Esophagus mucosa (tissue), 1 donor: ENCODE results near the gene USP51. TPM values are rescaled to one million over a fixed set of nuclear protein-coding genes. Genes with fewer than 3 reads are reported as not detected.
"Not testable (repeated sequence)": the region's sequence is repeated elsewhere in the genome, so short reads cannot be mapped to it uniquely, and the experiment has no call there.

Source experiments
- ATAC-seq: fragments of 200-7000 bp; cut with Tn5 transposase; one replicate; pipeline ENCODE4 v1.9.1; 2020
- total RNA-seq: library from RNA; stranded (reverse); gene quantifications from one replicate; pipeline ENCODE4 v1.2.4, GENCODE V29; 2023
- donor health status: DM: yes; HTN: yes; CAD: no.

Gene USP51
- 0.40 TPM for total RNA-seq

DNA sequence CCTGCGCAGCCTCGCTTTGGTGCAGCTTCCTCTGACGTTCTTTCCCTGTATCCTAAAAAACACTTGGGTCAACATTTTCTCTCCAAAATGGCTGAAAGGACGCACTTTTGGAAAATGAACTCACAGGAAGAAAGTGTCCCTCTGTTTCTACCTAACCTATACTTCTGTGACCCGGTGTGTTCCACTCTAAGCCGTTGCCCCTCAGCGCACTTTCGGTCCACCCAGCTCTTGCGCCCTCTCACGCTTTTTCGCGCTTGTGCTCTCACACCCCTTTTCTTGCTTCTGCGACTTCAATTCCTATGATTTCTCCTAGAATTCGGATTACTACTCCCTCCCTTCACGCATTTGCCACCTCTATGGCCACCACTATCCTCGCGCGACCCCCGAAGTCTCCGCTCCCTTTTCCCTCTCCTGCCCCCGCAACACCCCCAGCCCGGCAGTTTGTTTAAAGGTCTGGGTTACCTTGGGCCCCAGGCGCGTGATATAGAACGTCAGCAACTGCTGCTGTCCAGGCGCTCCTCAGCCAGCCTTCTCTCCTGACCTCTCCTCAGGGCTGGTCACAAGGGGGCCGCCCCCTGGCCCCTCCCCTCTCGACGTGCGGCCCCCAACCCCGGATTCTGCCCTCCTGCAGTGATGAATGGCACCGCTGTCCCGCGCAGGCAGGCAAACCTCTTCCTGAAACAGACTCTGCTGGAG lies at the start of gene USP51:
TSS of gene USP51 (minus strand) at position 535 of the 696 bp plus-strand sequence. CDS start 909 bp downstream, outside the sequence.
- peak; percentile 34 for ATAC-seq

DNA sequence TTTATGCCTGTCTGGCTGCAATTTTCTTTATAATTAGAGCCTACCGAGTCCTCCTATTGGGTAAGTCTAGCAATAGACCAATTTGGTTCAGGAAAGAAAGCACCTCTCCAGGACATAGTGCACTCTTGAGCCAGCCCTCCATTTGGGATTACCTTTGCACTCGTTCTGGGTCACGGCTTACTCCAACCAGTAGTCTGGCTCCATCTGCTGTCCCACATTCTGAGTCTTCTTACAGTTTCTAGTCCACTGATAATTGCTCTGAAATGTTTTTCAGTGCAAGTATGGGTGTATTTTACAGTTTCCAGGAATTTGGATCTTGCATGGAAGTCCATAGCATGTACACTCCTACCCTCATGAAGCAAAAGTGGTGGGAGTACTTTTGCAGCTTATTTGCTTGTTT lies 34.8 kb upstream of the USP51 start:
- no peak for ATAC-seq

DNA sequence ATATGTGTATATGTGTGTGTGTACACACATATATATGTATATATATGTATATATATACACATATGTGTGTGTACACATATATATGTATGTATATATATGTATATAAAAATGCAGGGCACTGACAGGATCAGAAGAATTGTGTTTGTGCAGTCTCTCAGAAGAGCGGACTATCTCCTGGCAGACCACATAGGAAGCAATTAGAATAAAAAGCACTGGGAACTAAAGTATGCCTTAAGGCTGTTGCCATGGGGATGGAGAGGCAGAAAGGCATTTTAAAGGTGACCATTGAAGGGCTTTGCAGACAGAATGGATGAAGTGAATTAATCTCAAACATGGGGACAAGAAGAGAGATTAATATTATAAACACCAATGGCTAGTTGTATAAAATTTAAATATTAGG lies 33.7 kb upstream of the USP51 start:
- no peak for ATAC-seq

DNA sequence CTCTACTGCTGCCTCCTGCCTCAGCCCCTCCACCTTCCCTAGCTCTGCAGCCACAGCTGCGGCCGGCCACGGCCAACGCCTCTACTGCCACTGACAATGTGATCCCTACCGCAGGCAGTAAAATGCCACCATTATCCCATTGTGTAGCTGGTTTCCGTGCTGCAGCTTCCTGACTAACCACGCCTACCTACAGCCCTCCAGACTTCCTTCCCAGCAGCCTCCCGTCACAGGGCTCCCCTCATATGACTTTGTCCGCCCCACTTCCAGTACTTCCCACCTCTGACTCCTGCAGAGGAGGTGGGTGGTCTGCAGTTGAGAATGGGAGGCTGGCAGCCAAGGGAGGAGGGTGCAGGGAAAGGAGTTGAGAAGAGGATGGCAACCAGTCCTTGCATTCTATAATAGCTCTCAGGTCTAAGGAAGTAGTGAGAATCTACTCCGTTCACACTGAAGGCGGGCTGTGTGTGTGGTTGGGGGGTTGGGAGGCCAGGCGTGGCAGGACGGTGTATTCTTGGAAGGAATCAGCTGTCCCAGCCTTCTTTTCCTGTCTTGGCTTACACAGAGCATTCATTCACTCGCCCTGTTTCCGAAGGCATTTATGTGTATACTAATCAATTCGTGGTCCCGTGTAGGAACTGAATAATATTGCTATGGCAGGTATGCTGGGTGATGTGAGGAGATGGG lies 33.1 kb upstream of the USP51 start:
- ATAC-seq, result no peak

DNA sequence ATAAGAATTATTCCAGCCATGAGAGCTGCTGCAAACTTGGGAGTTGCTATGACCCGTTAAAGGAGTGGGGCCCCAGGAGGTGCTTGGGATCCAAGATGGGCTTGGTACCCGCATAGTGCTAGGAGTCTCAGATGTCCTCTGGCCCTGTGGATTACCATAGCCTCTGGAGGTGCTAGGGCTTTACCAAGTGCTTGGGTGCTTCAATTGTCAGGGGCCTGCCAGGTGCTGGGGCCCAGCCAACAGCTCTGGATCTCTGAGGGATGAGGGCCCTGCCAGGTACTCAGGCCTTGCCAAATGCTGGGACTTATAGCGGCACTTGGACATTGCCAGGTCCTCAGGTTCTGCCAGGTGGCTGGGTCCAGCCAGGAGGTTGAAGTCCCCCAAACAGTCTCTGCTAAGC lies 32.0 kb upstream of the USP51 start:
- ATAC-seq, result no peak

DNA sequence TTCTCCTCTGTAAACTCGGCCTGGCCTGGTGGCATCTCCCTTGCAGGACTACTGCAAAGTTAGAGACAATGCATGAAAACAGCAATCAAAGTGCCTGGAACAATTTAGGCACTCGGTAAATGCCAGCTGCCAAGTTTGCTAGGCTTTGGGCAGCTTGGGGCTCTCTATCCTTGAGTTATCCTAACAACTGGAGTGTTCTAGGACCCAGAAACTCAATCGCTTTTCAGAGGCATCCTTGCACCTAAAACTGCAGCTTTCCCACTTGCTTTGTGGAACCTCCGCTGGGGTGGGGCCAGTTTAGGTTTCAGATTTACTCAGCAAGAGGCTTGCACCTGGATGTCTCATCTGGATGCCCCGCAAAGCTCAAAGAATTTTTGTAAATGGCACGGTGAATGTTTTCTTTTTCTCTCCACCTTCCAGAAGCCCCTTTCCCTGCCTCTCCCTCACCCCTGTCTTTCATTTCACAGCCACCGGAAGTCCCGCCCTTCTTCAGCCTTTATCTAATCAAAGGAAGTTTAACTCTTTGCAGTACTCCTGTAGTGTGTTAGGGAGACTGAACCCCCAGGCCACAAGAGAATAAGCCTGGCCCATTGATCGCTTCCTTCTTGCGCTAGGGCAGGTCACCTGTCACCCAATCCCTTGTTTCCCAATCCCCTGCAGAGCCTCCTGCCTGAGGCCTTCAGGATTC lies 27.3 kb upstream of the USP51 start:
- not testable (repeated sequence) for ATAC-seq

DNA sequence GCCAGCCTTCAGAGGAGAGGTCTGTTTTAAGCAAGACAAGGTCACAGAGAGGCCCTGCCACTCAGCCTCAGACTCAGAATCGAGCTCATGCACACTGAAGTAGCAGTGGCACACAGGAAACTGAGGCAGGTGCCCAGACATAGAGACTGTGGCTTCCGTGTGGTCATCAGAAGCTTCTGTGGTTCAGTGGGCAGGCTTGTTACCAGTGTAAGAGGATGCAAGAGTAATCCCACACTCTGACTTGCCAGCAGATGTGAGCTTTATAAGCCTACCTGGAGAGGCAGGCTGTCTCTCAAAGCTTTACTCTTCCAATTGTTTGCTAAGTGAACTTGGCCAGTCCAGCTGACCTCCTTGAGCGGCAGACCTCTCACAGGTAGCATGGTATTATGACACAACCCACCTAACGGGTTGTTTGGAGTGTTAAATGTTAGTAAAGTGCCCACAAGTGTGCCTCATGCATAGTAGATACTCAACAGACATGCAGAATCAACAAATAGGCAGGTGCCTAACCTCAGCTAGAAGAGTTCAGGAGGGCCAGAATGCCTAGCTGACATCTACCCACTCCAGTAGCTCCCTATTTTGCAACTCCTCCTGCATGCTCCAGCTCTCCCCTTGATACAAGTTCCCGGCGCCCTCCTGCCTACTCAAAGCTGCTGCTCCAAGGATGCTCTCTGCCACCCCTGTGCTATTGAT lies 23.5 kb upstream of the USP51 start:
- ATAC-seq, result not testable (repeated sequence)

DNA sequence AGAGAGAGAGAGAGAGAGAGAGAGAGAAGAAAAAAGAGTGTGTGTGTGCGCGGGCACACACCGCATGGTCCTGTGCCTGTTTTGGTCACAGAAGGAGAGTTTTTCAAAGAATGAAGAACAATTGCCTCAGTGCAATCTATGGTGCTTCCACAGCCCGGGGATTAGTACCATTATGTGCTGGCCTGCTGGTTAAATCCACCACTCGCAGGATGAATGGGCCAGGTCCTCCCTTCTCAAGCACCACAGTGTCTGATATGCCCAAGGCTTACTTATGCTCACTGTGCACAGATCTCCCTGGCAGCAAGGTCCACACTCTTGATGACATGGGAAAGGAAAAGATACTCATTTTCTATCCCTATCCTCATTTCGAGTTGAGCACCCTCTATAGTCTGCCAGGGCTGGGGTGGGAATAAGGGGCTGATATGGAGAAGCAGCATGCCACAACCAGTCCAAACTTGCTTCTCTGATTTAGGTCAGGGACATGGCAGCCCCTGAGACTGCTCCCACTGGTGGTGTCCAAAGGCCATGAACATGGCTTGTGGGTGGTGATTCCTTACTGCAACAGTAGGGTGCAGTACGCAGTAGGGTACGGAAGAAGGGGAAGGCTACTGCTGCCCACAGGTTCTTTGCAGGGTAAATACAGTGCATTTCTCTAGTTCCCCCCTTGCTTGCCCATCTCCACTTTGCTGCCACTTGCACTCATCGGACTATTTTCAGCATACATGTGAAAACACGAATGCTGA lies 18.9 kb upstream of the USP51 start:
- ATAC-seq, result not testable (repeated sequence)

DNA sequence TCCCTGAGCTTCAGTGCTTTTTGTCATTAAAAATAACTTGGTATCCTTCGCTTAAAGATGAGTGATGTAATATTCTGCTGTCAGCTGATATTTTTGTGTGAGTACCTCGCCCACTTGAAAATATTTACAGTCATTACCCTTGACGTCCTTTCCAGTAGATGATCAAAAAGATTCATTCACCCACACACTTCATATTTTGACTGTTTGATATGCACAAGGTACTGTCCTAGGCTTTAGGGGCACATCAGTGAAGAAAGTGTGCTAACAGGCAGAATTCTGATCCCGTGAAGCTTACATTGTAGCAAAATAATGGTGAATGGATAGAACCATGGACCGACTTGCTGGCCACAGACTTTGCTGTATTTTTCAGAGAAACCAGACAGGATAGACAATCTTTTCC lies 18.1 kb upstream of the USP51 start:
- ATAC-seq, result not testable (repeated sequence)

DNA sequence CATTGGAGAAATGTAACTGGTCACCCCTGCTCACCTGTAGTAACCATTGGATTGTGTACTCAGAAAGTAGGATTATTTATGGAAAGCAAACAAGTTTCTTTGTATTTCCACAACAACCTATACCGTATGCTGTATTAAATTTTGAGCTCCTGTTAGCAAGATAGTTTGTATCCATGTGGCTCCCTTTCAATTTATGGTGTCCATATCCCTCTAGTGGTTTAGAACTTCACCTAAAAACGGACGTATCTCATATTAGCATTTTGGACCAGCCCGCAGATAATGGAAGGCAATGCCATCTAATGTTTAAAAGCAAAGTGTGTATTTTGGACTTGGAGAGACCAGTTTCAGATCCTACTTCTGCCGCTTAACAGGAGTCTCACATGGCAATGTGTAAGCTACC lies 17.4 kb upstream of the USP51 start:
- ATAC-seq, result not testable (repeated sequence)

DNA sequence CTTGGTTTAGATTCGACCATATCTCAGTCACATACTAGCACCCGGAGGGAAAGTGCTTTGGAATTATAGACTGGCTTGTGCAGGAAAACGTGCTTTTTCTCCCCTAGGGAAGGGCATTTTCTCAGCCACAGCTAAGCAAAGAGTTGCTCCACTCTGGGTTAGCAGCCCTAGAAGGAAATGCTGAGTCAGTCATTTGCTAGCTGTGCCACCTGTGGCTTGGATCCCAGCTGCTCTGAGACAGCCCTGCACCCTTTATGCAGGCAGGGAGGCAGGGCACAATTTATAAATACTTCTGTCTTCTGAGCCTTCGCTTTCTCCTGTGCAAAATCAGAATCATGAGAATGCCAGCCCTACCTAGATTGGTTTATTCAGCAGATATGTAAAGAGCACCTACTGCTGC lies 1.3 kb upstream of the USP51 start:
- ATAC-seq, result no peak

DNA sequence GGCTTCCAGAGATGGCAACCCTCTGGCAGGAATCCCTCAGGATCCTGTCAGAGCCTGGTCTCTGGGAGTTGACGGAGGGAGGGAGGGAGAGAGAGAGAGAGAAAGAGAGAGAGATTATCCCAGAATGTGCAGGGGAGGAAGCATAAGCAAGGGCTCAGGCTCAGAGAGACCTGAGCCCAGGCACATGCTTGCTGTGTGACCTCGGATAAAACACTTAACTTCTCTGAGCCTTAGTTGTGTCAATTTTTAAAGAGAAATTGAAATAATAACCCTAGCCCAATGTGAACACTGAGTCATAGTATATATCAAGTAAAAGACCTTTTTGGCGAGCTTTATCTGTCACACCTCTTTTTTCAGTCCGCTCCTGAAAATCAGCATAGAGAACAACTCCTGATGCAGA lies 473 bp upstream of the USP51 start:
- no peak for ATAC-seq

DNA sequence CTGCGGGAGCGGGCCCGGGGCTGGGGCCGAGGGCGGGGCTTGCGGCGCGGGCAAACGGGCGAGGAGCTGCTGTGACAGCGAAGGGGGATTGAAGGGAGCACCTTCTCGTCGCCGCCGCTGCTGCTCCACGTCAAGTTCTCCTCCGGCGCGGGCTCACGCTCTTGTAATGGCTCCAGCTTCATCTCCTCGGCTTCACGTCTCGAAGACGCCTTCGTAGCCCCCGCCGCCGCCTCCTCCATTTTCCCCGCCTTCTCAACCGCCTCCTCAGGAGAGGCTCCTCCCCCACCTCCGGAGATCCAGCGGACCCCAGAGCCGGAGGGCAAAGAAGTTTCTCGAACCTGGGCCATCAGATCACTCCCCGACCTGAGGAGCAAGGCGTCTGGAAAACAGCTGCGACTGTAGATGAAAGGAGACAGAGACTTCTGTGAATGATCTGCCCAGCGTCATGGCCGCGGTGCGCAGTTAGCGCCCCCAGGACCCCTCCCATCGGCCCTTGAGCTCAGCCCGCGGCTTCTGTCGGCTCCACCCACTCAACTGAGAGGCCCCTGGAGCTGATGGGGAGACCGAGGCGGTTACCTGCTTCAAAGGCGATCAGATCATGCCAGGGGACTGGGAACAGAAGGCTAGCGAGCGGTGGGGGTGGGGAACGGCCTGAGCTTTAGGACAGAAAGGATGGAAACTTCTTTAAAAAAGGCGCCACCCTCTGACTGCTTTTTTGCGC lies 895 bp downstream of the USP51 start:
- peak; percentile 31 for ATAC-seq

DNA sequence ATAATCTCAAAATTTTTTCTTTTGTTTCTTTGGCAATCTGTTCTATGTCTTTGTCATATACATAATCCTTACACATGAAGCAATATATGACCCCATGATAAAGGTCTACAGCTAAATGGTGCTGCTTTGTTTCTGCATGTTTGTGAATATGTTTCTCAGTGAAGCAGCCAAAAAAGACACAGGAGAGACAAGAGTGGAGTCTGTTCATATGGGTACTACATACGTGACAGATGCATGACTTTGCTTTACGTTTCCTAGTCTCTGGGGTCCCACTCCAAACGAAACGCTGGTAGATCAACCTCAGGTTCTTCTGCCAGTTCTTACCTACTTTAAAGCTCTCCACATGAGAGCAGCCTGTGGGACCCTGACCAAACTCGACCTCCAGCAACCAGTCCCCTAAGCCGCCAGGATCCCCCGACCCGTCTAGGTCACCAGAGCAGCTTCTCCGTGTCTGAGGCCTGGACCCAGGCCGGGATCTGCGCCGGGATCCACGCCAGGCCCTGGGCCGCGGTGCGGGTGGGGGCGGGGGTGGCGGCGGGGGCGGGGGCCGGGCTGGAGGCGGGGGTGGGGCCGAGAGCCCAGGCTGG lies 1.5 kb downstream of the USP51 start:
- ATAC-seq, result peak; percentile 55

DNA sequence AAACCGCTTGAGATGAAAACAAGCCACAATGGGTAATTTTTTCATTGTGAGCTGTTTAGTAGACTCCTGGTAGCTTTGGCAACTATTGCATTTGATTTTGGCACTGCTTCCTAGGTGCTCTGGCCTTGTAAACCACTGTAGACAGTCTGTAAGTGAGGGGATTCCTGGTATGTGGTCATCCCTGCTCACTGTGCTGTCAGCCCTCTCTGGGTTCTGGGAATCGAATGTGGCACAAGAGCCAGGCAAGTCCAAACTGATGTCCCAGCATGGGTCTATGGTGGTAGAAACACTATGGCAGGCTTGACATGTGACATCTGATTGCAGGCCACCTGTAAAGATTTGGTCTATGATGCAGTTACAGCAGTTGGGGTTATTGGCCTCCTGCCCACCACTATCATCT lies 2.5 kb downstream of the USP51 start:
- ATAC-seq, result no peak

DNA sequence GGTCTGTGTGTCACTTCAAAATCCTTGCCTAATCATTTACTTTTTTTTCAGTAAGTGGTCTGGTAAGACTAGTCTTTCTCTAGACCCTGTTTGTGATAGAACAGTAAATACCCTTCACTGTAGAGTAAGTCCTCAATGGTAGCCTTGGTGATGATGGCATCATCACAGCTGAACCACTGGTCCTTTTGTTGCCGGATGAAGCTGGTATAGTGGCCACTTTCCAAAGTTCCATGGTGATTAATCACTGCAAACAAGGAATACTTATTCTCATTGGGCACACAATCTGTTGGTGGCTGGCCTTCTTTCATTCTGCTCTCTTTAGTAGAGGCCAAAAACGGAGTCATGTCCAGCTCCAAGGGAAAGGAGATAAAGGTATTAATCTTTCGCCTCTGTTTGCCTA lies 2.9 kb downstream of the USP51 start:
- no peak for ATAC-seq

DNA sequence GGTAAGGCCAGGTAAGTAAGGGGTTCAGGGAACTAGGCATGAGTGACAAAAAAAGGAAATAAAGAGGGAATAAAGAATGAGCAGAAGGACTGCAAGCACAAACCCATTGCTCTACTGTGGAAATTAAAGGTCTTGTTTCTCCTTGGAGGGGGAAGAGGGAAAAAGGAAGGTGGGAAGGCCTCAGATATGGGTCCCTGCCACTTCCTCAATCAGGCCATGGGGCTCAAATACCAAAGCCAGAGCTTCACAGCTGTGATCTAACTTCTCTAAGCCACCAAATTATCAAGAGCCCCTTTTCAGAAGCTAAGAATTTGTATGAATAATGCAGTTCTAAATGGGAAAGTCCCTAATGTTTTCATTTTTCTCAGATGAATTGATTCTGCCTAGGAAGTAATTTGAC lies 4.7 kb downstream of the USP51 start:
- no peak for ATAC-seq

DNA sequence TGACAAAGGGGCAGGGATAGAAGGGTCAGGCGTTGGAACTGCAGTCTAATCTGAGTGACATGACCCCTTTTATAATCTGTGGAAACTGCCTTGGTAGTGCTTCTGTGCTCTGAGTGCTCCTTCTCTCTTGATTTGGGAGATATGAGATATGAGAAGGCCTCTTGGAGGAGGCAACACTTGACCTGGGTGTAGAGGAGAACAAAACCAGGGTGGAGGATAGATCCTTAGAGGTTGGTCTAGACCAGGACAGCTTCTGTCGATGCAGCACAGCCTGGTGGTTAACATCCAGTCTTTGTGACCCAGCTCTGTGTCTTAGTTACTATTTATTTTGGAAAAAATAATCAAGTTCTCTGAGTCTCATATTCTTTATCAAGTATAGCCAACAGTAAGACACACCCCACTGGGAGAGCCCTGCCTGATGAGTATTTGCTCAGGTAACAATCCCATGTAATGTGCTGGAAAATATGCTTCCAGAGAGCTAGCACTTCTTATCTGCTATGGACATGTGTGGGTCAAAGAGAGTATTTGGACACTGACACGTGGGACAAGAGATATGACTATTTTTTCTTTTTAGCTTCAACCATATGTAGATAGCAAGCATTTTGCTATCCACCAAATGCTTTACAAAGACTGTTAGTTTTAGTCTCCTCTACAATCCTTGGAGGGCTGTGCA lies 9.1 kb downstream of the USP51 start:
- no peak for ATAC-seq

DNA sequence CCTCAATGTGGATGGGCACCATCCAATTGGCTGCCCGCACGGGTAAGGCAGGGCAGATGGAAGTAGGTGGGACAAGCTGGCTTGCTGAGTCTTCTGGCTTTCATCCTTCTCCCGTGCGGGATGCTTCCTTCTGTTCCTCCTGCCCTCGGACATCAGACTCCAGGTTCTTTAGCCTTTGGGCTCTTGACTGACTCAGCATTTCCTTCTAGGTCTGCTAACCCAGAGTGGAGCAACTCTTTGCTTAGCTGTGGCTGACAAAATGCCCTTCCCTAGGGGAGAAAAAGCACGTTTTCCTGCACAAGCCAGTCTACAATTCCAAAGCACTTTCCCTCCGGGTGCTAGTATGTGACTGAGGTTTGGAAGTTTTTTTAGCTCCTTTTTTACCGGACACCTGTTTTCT lies 9.7 kb downstream of the USP51 start:
- ATAC-seq, result not testable (repeated sequence)

DNA sequence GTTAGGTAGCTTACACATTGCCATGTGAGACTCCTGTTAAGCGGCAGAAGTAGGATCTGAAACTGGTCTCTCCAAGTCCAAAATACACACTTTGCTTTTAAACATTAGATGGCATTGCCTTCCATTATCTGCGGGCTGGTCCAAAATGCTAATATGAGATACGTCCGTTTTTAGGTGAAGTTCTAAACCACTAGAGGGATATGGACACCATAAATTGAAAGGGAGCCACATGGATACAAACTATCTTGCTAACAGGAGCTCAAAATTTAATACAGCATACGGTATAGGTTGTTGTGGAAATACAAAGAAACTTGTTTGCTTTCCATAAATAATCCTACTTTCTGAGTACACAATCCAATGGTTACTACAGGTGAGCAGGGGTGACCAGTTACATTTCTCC lies 23.9 kb downstream of the USP51 start:
- not testable (repeated sequence) for ATAC-seq

DNA sequence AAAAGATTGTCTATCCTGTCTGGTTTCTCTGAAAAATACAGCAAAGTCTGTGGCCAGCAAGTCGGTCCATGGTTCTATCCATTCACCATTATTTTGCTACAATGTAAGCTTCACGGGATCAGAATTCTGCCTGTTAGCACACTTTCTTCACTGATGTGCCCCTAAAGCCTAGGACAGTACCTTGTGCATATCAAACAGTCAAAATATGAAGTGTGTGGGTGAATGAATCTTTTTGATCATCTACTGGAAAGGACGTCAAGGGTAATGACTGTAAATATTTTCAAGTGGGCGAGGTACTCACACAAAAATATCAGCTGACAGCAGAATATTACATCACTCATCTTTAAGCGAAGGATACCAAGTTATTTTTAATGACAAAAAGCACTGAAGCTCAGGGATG lies 24.5 kb downstream of the USP51 start:
- not testable (repeated sequence) for ATAC-seq
